Measurements from ENCODE around the gene MRPL1. TPM values are rescaled to one million over a fixed set of nuclear protein-coding genes. Genes with fewer than 3 reads are reported as not detected.
"Not testable (repeated sequence)": the region's sequence is repeated elsewhere in the genome, so short reads cannot be mapped to it uniquely, and the experiment has no call there.

MRPL1 gene
- polyA plus RNA-seq, 1 donor = 64.3 TPM

DNA sequence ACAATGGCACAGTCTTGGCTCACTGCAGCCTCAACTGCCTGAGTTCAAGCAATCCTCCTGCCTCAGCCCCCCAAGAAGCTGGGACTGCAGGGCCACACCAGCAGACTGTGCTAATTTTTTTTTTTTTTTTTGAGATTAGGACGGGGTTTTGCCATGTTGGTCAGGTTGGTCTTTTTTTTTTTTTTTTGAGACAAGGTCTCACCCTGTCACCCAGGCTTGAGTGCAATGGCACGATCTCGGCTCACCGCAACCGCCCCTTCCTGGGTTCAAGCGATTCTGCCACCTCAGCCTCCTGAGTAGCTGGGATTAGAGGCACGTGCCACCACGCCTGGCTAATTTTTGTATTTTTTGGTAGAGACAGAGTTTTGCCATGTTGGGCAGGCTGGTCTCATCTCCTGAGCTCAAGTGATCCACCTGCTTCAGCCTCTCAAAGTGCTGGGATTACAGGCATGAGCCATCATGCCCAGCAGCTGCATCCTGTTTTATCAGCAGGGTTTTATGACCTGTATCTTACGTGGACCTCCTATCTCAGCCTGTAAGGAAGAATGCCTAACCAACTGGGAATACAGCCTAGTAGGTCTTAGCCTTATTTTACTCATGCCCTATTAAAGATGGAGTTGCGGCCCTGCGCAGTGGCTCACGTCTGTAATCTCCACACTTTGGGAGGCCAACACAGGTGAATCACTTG is 13.2 kb upstream of the MRPL1 start:
- no peak for DNase-seq (ENCODE audit: low read depth)

DNA sequence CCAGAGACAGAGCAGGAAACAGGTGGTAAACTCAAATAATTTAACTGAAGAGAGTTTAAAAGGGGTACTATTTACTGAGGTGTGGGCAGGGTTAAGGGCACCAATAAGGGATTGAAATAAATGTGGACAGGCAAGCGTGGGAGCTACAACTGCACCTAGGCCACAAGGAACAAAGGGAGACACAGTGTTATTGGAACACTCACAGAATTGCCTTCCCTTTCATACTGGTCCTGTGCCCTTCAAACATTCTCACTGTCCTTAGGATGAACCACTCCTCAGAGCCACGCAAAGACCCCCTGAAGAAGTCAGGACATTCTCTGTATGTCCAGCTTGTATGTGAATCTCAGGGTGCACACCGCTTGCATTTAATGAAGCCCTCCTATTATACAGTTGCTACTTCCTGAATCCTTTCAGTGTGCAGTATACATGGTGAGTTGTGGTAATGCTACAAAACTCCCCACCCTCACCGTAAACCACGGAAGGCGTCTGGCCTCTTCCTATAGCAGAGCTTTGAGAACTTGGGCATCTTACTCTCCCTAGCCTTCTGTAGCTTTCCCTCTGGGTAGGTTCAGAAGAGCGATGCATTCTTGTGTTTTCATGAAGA is 9.6 kb upstream of the MRPL1 start:
- no peak for DNase-seq (ENCODE audit: low read depth)

DNA sequence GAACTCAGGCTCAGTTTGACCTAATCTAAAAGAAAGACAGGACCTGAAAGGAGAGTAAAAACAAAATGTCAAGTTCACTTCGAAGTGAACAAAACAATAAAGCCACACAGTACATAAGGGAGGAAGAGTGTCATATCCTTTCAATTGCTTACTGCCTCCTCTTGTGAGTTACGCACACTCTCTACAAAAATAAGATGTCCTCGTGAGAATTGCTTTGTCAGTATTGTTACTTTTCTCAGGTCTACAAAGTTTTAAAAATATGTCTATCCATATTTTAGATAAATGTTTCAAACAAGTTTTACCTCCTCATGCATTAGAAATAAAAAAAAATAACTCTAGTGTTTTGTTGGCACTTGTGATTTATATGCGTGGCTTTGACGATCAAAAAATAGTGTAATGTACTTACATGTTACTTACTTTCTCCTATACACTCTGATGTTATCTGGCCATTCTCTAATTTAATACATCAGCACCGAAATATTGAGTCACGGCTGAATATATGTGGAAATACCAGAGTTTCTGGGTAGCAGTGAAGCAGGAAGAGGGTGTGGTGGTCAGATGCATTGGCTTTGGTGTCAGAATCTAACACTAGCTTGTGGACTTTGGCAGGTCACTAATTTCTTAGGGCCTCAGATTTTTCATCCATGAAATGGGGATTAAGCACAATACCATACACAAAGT is 8.1 kb upstream of the MRPL1 start:
- no peak for DNase-seq (ENCODE audit: low read depth)

- DNase-seq (ENCODE audit: low read depth) = no peak
These were observed 6.5 kb upstream of the MRPL1 start for GRCh38 chr4:77856152-77856551.

GRCh38 chr4:77859256-77859655 is 3.4 kb upstream of the MRPL1 start:
- DNase-seq (ENCODE audit: low read depth) = no peak

DNA sequence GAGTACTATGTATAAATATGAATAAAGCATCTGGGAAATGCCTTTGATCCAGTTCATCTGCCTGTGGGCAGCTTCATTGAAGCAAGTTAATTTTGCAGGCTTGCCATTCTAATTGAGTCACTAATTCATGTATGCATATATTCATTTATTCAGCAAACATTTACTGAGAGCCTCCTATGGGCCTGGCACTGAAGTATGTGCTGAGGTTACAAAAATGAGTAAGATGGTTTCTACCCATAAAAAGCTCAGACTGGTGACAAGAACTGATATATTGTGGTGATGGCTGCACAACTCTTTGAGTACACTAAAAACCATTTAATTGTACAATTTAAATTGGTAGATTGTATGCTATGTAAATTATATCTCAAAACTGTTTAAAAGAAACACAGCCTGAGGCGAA is 1.1 kb upstream of the MRPL1 start:
- no peak for DNase-seq (ENCODE audit: low read depth)

- not testable (repeated sequence) for DNase-seq (ENCODE audit: low read depth)
These were observed 711 bp downstream of the MRPL1 start for GRCh38 chr4:77863341-77863740.

GRCh38 chr4:77865259-77865658 is 2.6 kb downstream of the MRPL1 start:
- no peak for DNase-seq (ENCODE audit: low read depth)

- DNase-seq (ENCODE audit: low read depth) = no peak
These were observed 10.3 kb downstream of the MRPL1 start for GRCh38 chr4:77872723-77873445.

- DNase-seq (ENCODE audit: low read depth) = no peak
These were observed 14.5 kb downstream of the MRPL1 start for GRCh38 chr4:77877167-77877566.

DNA sequence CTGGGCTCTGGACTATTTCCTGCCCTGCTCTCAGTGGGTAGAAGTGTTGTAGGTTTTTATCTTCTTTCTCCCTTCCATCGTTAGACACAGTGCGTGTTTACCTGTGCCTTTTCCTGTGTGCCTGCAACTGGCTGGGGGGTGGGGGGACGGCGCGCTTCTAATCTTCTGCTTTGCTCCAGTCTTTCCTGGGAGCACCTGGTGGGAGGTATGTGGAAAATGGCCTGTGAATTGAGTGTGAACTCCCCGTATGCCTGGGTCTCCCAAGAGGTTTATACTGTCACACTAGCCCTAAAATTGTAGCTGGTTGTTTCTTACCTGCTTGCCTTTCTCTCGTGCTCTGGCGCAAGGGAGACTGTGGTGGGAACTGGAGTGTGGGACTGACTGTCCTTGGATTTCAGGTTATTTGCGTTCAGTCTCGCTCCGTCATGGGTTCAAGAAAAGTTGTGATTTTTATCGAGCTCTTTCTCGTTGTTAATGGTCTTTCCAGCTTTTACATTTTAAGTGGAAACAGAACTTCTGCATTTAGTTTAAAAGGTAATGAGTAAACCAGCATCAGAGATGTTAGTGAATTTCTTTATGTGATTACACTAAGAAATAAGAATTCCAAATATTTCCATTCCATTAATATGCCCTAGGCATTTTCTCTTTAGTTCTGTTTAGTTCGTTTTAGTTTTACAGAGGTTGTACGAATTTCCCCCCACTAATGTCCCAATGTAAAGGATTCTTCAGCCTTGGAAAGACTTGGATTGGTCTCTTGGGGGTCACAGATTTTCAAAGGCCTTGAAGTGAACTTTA is 15.3 kb downstream of the MRPL1 start:
- no peak for DNase-seq (ENCODE audit: low read depth)

DNA sequence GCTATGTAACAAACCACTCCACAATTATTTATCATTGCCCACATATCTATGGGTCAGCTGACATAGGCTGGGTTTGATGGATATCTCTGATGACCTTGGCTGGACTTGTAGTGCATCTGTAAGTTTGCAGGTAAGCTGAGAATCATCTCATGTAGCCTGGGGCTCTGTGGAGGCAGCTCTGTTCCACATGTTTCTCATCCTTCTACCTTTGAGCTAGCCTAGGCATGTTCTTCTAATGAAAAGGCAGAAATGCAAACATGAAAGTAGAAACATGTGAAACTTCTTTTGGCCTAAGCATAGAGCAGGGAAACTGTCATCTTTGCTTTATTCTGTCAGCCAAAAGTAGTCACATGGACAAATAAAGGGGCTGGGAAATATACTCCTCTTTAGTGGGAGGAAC is 18.2 kb downstream of the MRPL1 start:
- DNase-seq (ENCODE audit: low read depth) = no peak

DNA sequence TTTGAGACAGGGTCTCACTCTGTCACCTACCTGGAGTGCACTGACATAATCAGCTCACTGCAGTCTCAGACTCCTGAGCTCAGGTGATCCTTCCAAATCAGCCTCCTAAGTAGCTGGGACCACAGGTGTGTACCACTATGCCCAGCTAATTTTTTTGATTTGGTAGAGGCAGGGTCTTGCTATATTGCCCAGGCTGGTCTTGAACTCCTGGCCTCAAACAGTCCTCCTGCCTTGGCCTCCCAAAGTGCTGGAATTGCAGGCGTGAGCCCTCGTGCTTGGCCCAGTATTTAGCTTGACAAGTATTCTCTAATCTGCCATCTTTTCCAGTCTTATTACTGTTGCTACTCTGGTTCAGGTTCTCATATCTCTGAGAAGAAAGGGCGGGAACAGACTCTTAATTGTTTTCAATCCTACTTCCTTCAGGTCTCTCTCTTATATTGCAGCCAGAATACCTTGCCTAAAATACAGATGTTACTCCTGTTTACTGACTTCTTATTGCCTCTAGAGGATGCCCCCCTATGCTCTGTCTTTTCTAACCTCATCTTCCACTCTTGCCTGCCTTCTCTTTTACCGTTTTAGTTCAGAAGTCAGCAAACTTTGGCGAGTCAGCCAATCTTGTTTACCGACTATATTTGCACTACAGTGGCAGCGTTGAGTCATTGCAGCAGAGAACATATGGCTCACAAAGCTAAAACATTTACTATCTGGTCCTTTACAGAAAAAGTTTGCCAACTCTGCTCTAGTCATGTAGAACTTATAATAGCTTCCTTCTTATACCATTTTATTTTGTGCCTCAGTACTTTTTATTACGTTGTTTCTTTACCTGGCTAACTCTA is 19.0 kb downstream of the MRPL1 start:
- no peak for DNase-seq (ENCODE audit: low read depth)

DNA sequence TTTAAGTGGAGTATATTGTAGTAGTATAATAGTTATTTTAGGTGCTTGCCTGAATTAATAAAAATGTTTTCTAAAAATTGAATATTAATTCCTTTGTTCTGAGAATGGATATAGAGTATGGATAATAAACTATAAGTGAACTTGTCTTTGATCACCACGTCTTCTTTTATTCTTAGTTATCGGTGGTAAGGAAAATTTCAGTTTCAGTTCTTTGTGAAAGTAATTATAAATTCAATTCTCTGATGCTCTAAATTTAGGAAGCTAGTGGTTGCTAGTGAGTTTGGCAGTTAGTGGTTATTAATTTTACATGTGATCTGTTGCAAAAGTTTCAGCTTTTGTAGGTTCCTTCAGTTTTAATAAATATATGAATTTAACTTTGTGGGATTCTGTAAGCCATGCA is 30.8 kb downstream of the MRPL1 start:
- DNase-seq (ENCODE audit: low read depth) = no peak

DNA sequence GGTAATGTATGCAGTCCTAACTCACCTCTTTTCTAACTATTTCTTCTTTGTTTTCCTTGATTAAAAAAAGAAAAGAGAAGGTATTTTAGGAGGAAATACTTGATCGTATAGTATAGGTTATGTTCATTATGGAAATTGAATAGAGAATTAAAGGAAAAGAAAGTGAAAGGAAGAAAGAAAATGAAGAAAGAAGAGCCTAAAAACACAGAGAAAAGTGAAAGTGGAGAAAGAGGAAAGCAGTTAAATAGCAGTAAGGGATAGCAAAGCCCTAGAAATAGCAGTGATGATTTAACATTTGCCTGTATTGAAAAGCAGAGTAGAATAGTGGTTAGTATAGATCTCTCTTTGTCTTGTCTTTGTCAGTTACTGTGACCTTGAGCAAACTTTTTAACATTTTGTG is 37.0 kb downstream of the MRPL1 start:
- no peak for DNase-seq (ENCODE audit: low read depth)

- DNase-seq (ENCODE audit: low read depth) = no peak
These were observed 40.6 kb downstream of the MRPL1 start for GRCh38 chr4:77903186-77903585.

DNA sequence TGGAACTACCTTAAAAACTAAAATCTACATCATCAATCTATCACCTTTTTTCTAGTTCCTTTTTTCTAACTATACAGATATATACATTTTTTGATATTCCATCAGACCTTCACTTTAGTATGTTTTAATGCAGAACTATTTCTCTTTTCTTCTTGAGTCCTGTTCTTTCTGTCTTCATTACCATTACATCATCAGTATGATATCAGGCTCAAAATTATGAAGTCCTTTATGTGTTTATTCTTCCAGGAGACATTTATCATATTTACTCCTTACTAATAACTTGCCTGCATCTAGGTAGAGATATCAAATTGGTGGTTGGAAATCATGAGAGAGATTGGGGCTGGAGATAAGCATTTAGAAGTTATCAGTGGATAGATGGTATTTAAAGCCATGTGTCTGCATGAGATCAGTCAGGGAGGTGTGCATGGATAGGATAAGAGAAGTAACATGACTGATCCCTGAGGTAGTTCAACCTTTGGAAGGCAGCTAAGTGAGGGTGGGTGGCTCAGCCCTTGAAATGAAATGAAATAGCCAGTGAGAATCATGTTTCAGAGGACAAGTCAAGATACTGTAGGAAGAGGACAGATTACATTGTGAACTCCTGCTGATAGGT is 43.1 kb downstream of the MRPL1 start:
- DNase-seq (ENCODE audit: low read depth) = no peak

GRCh38 chr4:77910676-77911075 is 48.0 kb downstream of the MRPL1 start:
- DNase-seq (ENCODE audit: low read depth) = no peak

DNA sequence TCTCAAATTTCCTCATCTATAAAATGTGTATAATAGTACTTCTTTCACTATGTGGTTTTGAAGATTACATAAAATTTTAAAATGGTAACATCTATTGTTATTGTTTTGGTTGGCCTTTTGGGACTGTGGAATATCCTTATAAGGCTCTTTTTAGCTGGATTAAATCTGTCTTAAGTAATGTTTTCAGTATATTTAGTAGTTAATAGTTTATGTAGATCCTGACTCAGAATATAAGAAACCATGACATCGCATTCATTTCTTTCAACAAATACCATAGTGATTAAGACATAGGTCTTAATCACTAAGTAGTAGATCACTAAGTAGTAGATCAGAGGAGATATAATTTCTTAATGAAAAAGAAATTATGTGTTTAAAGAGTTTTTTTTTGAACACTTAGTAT is 48.5 kb downstream of the MRPL1 start:
- no peak for DNase-seq (ENCODE audit: low read depth)

GRCh38 chr4:77911842-77912450 is 49.3 kb downstream of the MRPL1 start:
- DNase-seq (ENCODE audit: low read depth) = no peak
